Limb (tissue), 2 donors: ENCODE data around the gene GLRX3.

Experiments used
- DNase-seq, 2 donors: peaks; one replicate each; pipeline ENCODE4 v3.0.0-alpha.2; 2016; ENCODE audit errors: extremely low spot score in 2 of 2

The GLRX3 gene

GRCh38 chr10:130137659-130138478, 1.7 kb downstream of the GLRX3 start:
- DNase-seq, result no peak

GRCh38 chr10:130138479-130138866, 2.3 kb downstream of the GLRX3 start:
- DNase-seq, result no peak

- DNase-seq, result no peak
These were observed 4.2 kb downstream of the GLRX3 start for GRCh38 chr10:130140425-130140824.

GRCh38 chr10:130141038-130141437, 4.8 kb downstream of the GLRX3 start:
- no peak for DNase-seq

GRCh38 chr10:130141460-130141859, 5.3 kb downstream of the GLRX3 start:
- DNase-seq, result no peak

GRCh38 chr10:130141878-130142277, 5.7 kb downstream of the GLRX3 start:
- no peak for DNase-seq

- DNase-seq, result no peak
These were observed 9.9 kb downstream of the GLRX3 start for GRCh38 chr10:130146042-130146441.

- DNase-seq, result no peak
These were observed 23.1 kb downstream of the GLRX3 start for GRCh38 chr10:130159192-130159794.

GRCh38 chr10:130160775-130161174, 24.6 kb downstream of the GLRX3 start:
- DNase-seq, result no peak

- no peak for DNase-seq
These were observed 25.1 kb downstream of the GLRX3 start for GRCh38 chr10:130161331-130161730.

- no peak for DNase-seq
These were observed 31.0 kb downstream of the GLRX3 start for GRCh38 chr10:130167193-130167592.

GRCh38 chr10:130167707-130168106, 31.5 kb downstream of the GLRX3 start:
- no peak for DNase-seq

GRCh38 chr10:130169136-130169859, 33.1 kb downstream of the GLRX3 start:
- no peak for DNase-seq

- DNase-seq, result no peak
These were observed 35.0 kb downstream of the GLRX3 start for GRCh38 chr10:130171196-130171595.

GRCh38 chr10:130174328-130174727, 38.1 kb downstream of the GLRX3 start:
- DNase-seq, result no peak

- DNase-seq, result no peak
These were observed 38.9 kb downstream of the GLRX3 start for GRCh38 chr10:130175074-130175473.

- DNase-seq, result no peak
These were observed 41.1 kb downstream of the GLRX3 start for GRCh38 chr10:130177250-130177649.

- DNase-seq, result peak; percentile 67 to 81
These were observed 43.4 kb downstream of the GLRX3 start for GRCh38 chr10:130179640-130180039.

GRCh38 chr10:130180416-130180815, 44.2 kb downstream of the GLRX3 start:
- DNase-seq, result no peak

GRCh38 chr10:130181858-130182257, 45.7 kb downstream of the GLRX3 start:
- DNase-seq, result no peak

- no peak for DNase-seq
These were observed 49.4 kb downstream of the GLRX3 start for GRCh38 chr10:130185591-130185990.
